Measurements from ENCODE around the gene EPC1. TPM values are rescaled to one million over a fixed set of nuclear protein-coding genes. Genes with fewer than 3 reads are reported as not detected.

Gene EPC1
- polyA plus RNA-seq, 2 of the 4 experiments (the other 2 are of a cell fraction), result 14.7 to 47.2 TPM

GRCh38 chr10:32295027-32295426 lies 51.9 kb downstream of the EPC1 start:
- ChIA-PET POLR2A (no interaction called here), CTCF (interaction anchor here (0.7 to 1.4 kb wide), 3 partner anchors 10 to 52 kb away, joined by 3 to 8 read pairs (median 5); no protein-coding TSS in a partner anchor)
- FAIRE-seq (no peak), DNase-seq (ENCODE audit: low read depth in 1 of 2, low spot score in 1 of 2) (no peak), ATAC-seq (no peak)
- TF ChIP-seq HOXB5 (CRISPR knock-in tag; IDR thresholded peaks at IDR 0.05), result no peak
- TF ChIP-seq CEBPB (IDR thresholded peaks at IDR 0.05), result no peak
- Histone ChIP-seq H3K4me3 (no peak overlapping the region), H3K4me2 (peak overlapping the region; percentile 36; the same call in 1 of the 3 replicates), H3K9me3 (no peaks in the 10 kb centered on the region), H3K27ac (no peak overlapping the region), H3K4me1 (peaks cover 37% of the 10 kb centered on the region)
- 83% methylated on average over 2 of the region's 2 CpGs for WGBS (ENCODE audit: missing lambda C conversion rate)

DNA sequence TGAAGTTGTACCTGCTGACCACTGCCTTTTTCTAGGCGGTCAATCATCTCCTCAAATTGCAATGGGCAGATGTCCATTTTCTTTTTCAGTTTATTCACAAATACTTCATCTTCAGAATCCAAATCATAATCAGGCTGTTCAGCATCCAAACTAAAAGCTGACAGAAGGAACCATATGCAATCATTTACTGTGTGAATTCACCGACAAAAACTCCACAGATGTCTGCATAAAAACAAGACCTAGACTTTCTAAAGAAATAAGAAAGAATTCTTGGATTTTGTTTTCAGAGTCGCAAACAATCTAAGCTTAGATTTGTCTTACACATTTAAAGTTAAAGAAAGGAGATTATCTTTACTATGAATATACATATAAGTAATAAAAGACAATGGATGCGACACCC lies 53.4 kb downstream of the EPC1 start:
- WGBS (ENCODE audit: missing lambda C conversion rate), result 93% methylated on average over 4 of the region's 4 CpGs
- ATAC-seq, result no peak
- no peak overlapping the region for H3K4me2 ChIP-seq
- DNase-seq (ENCODE audit: low read depth in 1 of 2, low spot score in 1 of 2), result no peak
- no peak overlapping the region for H3K27ac ChIP-seq
- no peak for FAIRE-seq
- H3K4me1 ChIP-seq, result peaks cover 31% of the 10 kb centered on the region
- ChIA-PET POLR2A (no interaction called here), CTCF (interaction anchor here (1.4 kb wide), 1 partner anchor 37 kb away, joined by 3 read pairs; no protein-coding TSS in a partner anchor)
- no peaks in the 10 kb centered on the region for H3K9me3 ChIP-seq
- TF ChIP-seq ZFP36 (IDR thresholded peaks at IDR 0.05; ENCODE audit: borderline replicate concordance, partially characterized antibody) (no peak), CHD2 (IDR thresholded peaks at IDR 0.05; ENCODE audit: low read length, partially characterized antibody) (no peak), HEYL (CRISPR knock-in tag; IDR thresholded peaks at IDR 0.05) (no peak), GATA3 (IDR thresholded peaks at IDR 0.05; ENCODE audit: borderline replicate concordance) (no peak), ZNF302 (CRISPR knock-in tag; IDR thresholded peaks at IDR 0.05) (no peak), MAFK (IDR thresholded peaks at IDR 0.05; ENCODE audit: partially characterized antibody) (no peak)
- TF ChIP-seq, protein P1, sequence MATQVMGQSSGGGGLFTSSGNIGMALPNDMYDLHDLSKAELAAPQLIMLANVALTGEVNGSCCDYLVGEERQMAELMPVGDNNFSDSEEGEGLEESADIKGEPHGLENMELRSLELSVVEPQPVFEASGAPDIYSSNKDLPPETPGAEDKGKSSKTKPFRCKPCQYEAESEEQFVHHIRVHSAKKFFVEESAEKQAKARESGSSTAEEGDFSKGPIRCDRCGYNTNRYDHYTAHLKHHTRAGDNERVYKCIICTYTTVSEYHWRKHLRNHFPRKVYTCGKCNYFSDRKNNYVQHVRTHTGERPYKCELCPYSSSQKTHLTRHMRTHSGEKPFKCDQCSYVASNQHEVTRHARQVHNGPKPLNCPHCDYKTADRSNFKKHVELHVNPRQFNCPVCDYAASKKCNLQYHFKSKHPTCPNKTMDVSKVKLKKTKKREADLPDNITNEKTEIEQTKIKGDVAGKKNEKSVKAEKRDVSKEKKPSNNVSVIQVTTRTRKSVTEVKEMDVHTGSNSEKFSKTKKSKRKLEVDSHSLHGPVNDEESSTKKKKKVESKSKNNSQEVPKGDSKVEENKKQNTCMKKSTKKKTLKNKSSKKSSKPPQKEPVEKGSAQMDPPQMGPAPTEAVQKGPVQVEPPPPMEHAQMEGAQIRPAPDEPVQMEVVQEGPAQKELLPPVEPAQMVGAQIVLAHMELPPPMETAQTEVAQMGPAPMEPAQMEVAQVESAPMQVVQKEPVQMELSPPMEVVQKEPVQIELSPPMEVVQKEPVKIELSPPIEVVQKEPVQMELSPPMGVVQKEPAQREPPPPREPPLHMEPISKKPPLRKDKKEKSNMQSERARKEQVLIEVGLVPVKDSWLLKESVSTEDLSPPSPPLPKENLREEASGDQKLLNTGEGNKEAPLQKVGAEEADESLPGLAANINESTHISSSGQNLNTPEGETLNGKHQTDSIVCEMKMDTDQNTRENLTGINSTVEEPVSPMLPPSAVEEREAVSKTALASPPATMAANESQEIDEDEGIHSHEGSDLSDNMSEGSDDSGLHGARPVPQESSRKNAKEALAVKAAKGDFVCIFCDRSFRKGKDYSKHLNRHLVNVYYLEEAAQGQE (IDR thresholded peaks at IDR 0.05), result no peak
- H3K4me3 ChIP-seq, result no peak overlapping the region

GRCh38 chr10:32279795-32280194 lies 67.2 kb downstream of the EPC1 start:
- ATAC-seq (no peak), FAIRE-seq (no peak), DNase-seq (ENCODE audit: low read depth in 1 of 2, low spot score in 1 of 2) (no peak)
- ChIA-PET CTCF (interaction anchor here (0.7 to 1.7 kb wide), 3 partner anchors 15 to 34 kb away, joined by 3 to 4 read pairs (median 3); no protein-coding TSS in a partner anchor), POLR2A (no interaction called here)
- Histone ChIP-seq H3K4me1 (no peaks in the 10 kb centered on the region), H3K4me3 (no peak overlapping the region), H3K27ac (no peak overlapping the region), H3K4me2 (no peak overlapping the region), H3K9me3 (no peaks in the 10 kb centered on the region)
- TF ChIP-seq PHF8 (IDR thresholded peaks at IDR 0.05; ENCODE audit: borderline replicate concordance, low read depth) (no peak), MAX (IDR thresholded peaks at IDR 0.05) (no peak), HOXA7 (CRISPR knock-in tag; IDR thresholded peaks at IDR 0.05) (no peak), HOXB13 (CRISPR knock-in tag; IDR thresholded peaks at IDR 0.05; ENCODE audit: low read depth) (no peak), EP300 (IDR thresholded peaks at IDR 0.05) (no peak), ZFP36 (IDR thresholded peaks at IDR 0.05; ENCODE audit: borderline replicate concordance, partially characterized antibody) (no peak), JUNB (IDR thresholded peaks at IDR 0.05) (no peak), FOSB (CRISPR knock-in tag; IDR thresholded peaks at IDR 0.05) (no peak), ZSCAN20 (CRISPR knock-in tag; IDR thresholded peaks at IDR 0.05) (no peak), TP53 (CRISPR knock-in tag; IDR thresholded peaks at IDR 0.05) (no peak), MAFK (IDR thresholded peaks at IDR 0.05; ENCODE audit: partially characterized antibody) (no peak), KDM1A (IDR thresholded peaks at IDR 0.05; ENCODE audit: low read depth) (no peak), EHF (CRISPR knock-in tag; IDR thresholded peaks at IDR 0.05) (no peak), HOXB5 (CRISPR knock-in tag; IDR thresholded peaks at IDR 0.05) (no peak), NR3C1 (IDR thresholded peaks at IDR 0.05) (no peak), ELK1 (IDR thresholded peaks at IDR 0.05; ENCODE audit: low read depth, low read length) (no peak)
- TF ChIP-seq, protein P2, sequence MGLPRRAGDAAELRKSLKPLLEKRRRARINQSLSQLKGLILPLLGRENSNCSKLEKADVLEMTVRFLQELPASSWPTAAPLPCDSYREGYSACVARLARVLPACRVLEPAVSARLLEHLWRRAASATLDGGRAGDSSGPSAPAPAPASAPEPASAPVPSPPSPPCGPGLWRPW (IDR thresholded peaks at IDR 0.05), result no peak
- WGBS (ENCODE audit: missing lambda C conversion rate), result 87% methylated on average over 1 of the region's 1 CpG

Data from A549 (cell line).